Measurements from ENCODE around the gene LRFN4.

Gene LRFN4

GRCh38 chr11:66835768-66836405, 21.0 kb upstream of the LRFN4 start:
- H3K4me3 ChIP-seq (ENCODE audit: low read length): no peak overlapping the region
- H3K9me3 ChIP-seq (ENCODE audit: control insufficient read depth, low read depth, low read length): no peaks in the 10 kb centered on the region
- H3K27ac ChIP-seq (ENCODE audit: low read length): no peak overlapping the region
- no peaks in the 10 kb centered on the region for H3K27me3 ChIP-seq (ENCODE audit: control insufficient read depth, insufficient read depth, low read length)
- H3K4me1 ChIP-seq (ENCODE audit: control insufficient read depth, low read depth, low read length): no peaks in the 10 kb centered on the region
- H3K36me3 ChIP-seq (ENCODE audit: control insufficient read depth, low read depth, low read length): peaks cover 4% of the 10 kb centered on the region
- no peak overlapping the region for H3K9ac ChIP-seq (ENCODE audit: low read length)

DNA sequence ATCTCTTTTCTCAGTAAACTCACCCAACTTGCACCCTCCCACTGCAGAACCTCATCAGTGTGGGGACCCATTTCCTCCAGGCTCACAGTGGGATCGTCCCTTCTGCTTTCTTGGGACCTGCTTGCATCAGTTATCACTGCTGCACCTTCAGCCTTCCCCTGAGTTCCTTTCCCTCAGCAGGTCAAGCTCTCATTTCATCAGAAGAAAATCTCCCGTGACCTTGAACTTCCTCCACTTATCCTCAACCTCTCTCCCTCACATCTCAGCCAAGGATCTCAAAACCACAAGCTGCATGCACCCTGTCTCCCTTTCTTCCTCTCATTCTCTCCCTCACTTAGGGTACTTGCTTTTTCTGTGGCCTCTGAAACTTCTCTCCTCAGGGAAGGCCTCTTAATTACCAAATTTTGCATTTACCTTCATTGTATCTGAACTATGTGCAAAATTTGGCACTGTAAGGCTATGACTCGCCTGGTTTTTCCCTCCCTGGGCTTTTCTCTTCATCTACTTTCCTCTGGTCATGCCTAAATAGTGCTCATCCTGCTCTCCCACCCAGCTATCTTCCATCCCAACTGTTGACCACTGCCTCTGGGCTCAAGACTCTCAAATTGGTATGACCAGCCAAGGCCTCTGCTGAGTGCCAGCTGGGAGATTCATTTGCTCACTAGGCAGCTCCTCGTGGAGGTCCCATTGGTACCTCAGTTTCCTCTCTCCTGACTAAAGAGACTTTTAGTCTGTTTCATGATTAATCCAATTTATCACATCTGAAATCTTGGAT, 16.4 kb upstream of the LRFN4 start:
- Histone ChIP-seq H3K36me3 (ENCODE audit: control insufficient read depth, low read depth, low read length) (peaks cover 10% of the 10 kb centered on the region), H3K9me3 (ENCODE audit: control insufficient read depth, low read depth, low read length) (no peaks in the 10 kb centered on the region), H3K4me3 (ENCODE audit: low read length) (no peak overlapping the region), H3K9ac (ENCODE audit: low read length) (no peak overlapping the region), H3K27ac (ENCODE audit: low read length) (no peak overlapping the region), H3K4me1 (ENCODE audit: control insufficient read depth, low read depth, low read length) (peaks cover 8% of the 10 kb centered on the region), H3K27me3 (ENCODE audit: control insufficient read depth, insufficient read depth, low read length) (no peaks in the 10 kb centered on the region)

- peaks cover 23% of the 10 kb centered on the region for H3K36me3 ChIP-seq (ENCODE audit: control insufficient read depth, low read depth, low read length)
- no peak overlapping the region for H3K27ac ChIP-seq (ENCODE audit: low read length)
These were observed 15.0 kb upstream of the LRFN4 start for GRCh38 chr11:66841861-66842260.

DNA sequence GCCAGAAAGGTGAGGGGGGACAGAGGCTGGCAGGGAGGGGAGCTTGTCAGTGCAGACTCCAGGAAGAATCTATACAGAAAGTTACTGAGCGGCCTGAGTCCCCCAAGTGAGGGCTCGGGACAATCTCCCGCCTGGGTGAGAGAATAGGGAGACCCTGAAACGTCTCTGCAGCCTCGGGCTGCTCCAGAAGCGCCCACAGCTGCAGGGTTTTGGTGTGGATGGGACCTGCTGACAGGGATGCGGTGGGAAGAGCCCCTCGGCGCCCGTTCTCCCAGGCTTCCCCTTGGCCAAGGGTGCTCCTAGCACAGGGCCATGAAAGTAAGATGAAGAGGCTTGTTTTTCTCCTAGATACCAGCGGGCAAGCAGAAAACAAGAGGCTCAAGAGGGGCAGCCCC, 14.4 kb upstream of the LRFN4 start:
- Histone ChIP-seq H3K4me1 (ENCODE audit: control insufficient read depth, low read depth, low read length) (peaks cover 8% of the 10 kb centered on the region), H3K27ac (ENCODE audit: low read length) (no peak overlapping the region)

More at GRCh38 chr11:66841861-66842260, 15.0 kb upstream of the LRFN4 start:
- peak overlapping the region; percentile 83 for H3K9ac ChIP-seq (ENCODE audit: low read length)
- no peaks in the 10 kb centered on the region for H3K9me3 ChIP-seq (ENCODE audit: control insufficient read depth, low read depth, low read length)
- H3K4me1 ChIP-seq (ENCODE audit: control insufficient read depth, low read depth, low read length): peaks cover 8% of the 10 kb centered on the region
- H3K27me3 ChIP-seq (ENCODE audit: control insufficient read depth, insufficient read depth, low read length): no peaks in the 10 kb centered on the region
- H3K4me3 ChIP-seq (ENCODE audit: low read length): peak overlapping the region; percentile 88

DNA sequence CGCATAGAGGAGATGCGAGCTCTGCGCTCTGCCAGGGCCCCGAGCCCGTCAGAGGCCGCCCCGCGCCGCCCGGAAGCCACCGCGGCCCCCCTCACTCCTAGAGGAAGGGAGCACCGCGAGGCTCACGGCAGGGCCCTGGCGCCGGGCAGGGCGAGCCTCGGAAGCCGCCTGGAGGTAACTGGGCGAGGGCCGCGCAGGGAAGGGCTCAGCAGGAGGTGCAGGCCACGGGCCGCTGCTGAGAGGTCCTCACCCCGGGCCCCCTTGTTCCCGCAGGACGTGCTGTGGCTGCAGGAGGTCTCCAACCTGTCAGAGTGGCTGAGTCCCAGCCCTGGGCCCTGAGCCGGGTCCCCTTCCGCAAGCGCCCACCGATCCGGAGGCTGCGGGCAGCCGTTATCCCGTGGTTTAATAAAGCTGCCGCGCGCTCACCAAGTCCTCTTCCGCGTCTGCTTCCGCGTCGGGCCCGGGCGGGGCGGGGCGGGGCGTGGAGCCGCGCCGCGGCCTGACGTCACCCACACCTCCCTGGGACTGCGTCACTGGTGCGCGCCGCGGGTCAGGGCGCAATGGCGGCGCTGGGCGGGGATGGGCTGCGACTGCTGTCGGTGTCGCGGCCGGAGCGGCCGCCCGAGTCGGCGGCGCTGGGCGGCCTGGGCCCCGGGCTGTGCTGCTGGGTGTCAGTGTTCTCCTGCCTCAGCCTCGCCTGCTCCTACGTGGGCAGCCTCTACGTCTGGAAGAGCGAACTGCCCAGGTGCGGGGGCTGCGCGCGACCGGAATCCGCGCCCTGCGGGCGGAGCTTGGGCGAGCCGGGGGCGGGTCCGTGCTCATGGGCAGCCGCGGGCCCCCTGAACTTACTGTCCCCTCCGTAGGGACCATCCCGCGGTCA, 13.7 kb upstream of the LRFN4 start, which contains the start of gene RCE1:
TSS of gene RCE1 (plus strand) at position 546 of the 880 bp plus-strand sequence. CDS start at position 561, 15 bp downstream.
- H3K27ac ChIP-seq (ENCODE audit: low read length): no peak within 1 kb of the TSS
- peak within 1 kb of the TSS; percentile 88 for H3K4me3 ChIP-seq (ENCODE audit: low read length)
- H3K9me3 ChIP-seq (ENCODE audit: control insufficient read depth, low read depth, low read length): no peaks in the 10 kb centered on the region
- H3K4me1 ChIP-seq (ENCODE audit: control insufficient read depth, low read depth, low read length): peaks cover 8% of the 10 kb centered on the region
- H3K36me3 ChIP-seq (ENCODE audit: control insufficient read depth, low read depth, low read length): peaks cover 34% of the 10 kb centered on the region
- H3K9ac ChIP-seq (ENCODE audit: low read length): peak within 1 kb of the TSS; percentile 83
- no peaks in the 10 kb centered on the region for H3K27me3 ChIP-seq (ENCODE audit: control insufficient read depth, insufficient read depth, low read length)

More for the DNA sequence above, 14.4 kb upstream of the LRFN4 start:
- peak overlapping the region; percentile 88 for H3K4me3 ChIP-seq (ENCODE audit: low read length)
- peak overlapping the region; percentile 83 for H3K9ac ChIP-seq (ENCODE audit: low read length)
- H3K36me3 ChIP-seq (ENCODE audit: control insufficient read depth, low read depth, low read length): peaks cover 28% of the 10 kb centered on the region
- H3K27me3 ChIP-seq (ENCODE audit: control insufficient read depth, insufficient read depth, low read length): no peaks in the 10 kb centered on the region
- no peaks in the 10 kb centered on the region for H3K9me3 ChIP-seq (ENCODE audit: control insufficient read depth, low read depth, low read length)

DNA sequence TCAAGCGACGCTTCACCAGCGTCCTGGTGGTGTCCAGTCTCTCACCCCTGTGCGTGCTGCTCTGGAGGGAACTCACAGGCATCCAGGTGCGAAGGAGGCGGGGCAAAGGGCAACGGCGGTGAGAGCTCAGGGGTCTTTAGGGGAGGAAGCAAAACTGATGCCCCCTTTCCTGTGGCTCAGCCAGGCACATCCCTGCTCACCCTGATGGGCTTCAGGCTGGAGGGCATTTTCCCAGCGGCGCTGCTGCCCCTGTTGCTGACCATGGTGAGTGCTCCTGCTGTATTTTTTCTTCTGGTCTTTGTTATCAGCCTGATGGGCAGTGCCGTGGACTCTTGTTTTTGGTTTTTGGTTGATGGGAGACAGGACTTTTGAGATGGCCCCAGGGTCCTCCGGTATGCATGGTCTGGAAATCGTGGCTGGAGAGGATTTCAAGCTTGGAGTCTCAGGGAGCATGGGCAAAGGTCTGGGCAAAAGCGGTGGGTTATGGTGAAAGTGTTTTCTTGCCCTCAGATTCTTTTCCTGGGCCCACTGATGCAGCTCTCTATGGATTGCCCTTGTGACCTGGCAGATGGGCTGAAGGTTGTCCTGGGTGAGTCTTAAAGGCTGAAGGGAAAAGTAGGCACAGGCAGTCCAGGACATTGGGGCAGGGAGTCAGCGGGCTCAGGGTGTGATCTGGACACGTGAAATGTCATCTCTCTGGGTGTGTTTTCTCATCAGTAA, 12.9 kb upstream of the LRFN4 start:
- no peaks in the 10 kb centered on the region for H3K9me3 ChIP-seq (ENCODE audit: control insufficient read depth, low read depth, low read length)
- peak overlapping the region; percentile 88 for H3K4me3 ChIP-seq (ENCODE audit: low read length)
- no peaks in the 10 kb centered on the region for H3K27me3 ChIP-seq (ENCODE audit: control insufficient read depth, insufficient read depth, low read length)
- peaks cover 35% of the 10 kb centered on the region for H3K36me3 ChIP-seq (ENCODE audit: control insufficient read depth, low read depth, low read length)
- H3K4me1 ChIP-seq (ENCODE audit: control insufficient read depth, low read depth, low read length): peaks cover 8% of the 10 kb centered on the region
- no peak overlapping the region for H3K27ac ChIP-seq (ENCODE audit: low read length)
- peak overlapping the region; percentile 83 for H3K9ac ChIP-seq (ENCODE audit: low read length)

DNA sequence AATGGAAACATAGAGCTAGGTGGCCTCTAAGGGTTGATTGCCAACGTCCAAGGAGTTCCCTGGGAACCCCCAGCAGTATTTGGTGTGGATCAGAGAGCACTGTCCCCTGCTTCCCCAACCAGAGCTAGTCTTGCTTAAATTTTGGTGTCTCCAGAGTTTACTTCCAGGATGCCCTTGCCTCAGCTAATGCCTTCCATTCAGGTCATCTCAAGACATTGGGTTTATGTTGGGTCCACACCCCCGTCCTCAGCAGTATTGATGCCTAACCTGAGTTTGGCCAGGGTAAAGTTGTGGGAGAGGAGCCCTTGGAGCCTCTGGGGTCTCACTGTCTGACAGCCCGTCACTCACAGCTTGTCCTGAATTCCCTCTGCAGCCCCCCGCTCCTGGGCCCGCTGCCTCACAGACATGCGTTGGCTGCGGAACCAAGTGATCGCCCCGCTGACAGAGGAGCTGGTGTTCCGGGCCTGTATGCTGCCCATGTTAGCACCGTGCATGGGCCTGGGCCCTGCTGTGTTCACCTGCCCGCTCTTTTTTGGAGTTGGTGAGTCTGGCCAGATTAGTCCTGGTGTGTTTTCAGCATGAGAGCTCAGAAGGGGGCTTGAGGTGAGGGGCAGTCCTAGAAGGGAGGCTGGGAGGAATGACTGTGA, 12.2 kb upstream of the LRFN4 start:
- Histone ChIP-seq H3K9me3 (ENCODE audit: control insufficient read depth, low read depth, low read length) (no peaks in the 10 kb centered on the region), H3K27ac (ENCODE audit: low read length) (no peak overlapping the region), H3K27me3 (ENCODE audit: control insufficient read depth, insufficient read depth, low read length) (no peaks in the 10 kb centered on the region), H3K9ac (ENCODE audit: low read length) (no peak overlapping the region), H3K36me3 (ENCODE audit: control insufficient read depth, low read depth, low read length) (peaks cover 31% of the 10 kb centered on the region), H3K4me1 (ENCODE audit: control insufficient read depth, low read depth, low read length) (peaks cover 8% of the 10 kb centered on the region), H3K4me3 (ENCODE audit: low read length) (peak overlapping the region; percentile 88)

- H3K9ac ChIP-seq (ENCODE audit: low read length): no peak overlapping the region
- no peaks in the 10 kb centered on the region for H3K9me3 ChIP-seq (ENCODE audit: control insufficient read depth, low read depth, low read length)
- H3K4me1 ChIP-seq (ENCODE audit: control insufficient read depth, low read depth, low read length): peaks cover 8% of the 10 kb centered on the region
- no peak overlapping the region for H3K27ac ChIP-seq (ENCODE audit: low read length)
- H3K27me3 ChIP-seq (ENCODE audit: control insufficient read depth, insufficient read depth, low read length): no peaks in the 10 kb centered on the region
- peaks cover 31% of the 10 kb centered on the region for H3K36me3 ChIP-seq (ENCODE audit: control insufficient read depth, low read depth, low read length)
- no peak overlapping the region for H3K4me3 ChIP-seq (ENCODE audit: low read length)
These were observed 11.6 kb upstream of the LRFN4 start for GRCh38 chr11:66845143-66845875.

- no peak overlapping the region for H3K4me3 ChIP-seq (ENCODE audit: low read length)
- H3K36me3 ChIP-seq (ENCODE audit: control insufficient read depth, low read depth, low read length): peaks cover 31% of the 10 kb centered on the region
- peaks cover 8% of the 10 kb centered on the region for H3K4me1 ChIP-seq (ENCODE audit: control insufficient read depth, low read depth, low read length)
- no peak overlapping the region for H3K9ac ChIP-seq (ENCODE audit: low read length)
- H3K27me3 ChIP-seq (ENCODE audit: control insufficient read depth, insufficient read depth, low read length): no peaks in the 10 kb centered on the region
- no peak overlapping the region for H3K27ac ChIP-seq (ENCODE audit: low read length)
- no peaks in the 10 kb centered on the region for H3K9me3 ChIP-seq (ENCODE audit: control insufficient read depth, low read depth, low read length)
These were observed 11.0 kb upstream of the LRFN4 start for GRCh38 chr11:66845876-66846212.

DNA sequence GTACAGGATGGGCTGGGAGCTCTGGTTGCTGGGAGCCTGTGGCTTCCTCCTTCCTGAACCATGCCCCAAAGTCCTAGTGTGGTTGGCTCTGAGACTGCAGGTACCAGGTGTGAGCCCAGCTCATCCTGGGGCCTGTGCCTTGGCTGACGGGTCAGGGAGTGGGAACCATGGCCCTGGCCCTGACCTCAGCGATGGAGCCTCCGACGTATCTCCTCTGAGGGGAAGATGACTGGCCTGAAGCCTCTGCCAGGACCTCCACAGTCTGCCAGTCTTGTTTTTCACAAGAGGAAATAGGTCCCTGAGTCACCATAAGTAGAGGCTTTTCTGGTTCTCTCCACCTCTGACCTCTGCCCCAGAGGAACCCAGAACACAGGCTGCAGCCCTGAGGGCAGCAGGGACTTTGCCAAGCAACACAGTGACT, 10.2 kb upstream of the LRFN4 start:
- no peaks in the 10 kb centered on the region for H3K27me3 ChIP-seq (ENCODE audit: control insufficient read depth, insufficient read depth, low read length)
- H3K4me1 ChIP-seq (ENCODE audit: control insufficient read depth, low read depth, low read length): peaks cover 8% of the 10 kb centered on the region
- H3K9ac ChIP-seq (ENCODE audit: low read length): no peak overlapping the region
- H3K4me3 ChIP-seq (ENCODE audit: low read length): no peak overlapping the region
- H3K36me3 ChIP-seq (ENCODE audit: control insufficient read depth, low read depth, low read length): peaks cover 31% of the 10 kb centered on the region
- no peak overlapping the region for H3K27ac ChIP-seq (ENCODE audit: low read length)
- no peaks in the 10 kb centered on the region for H3K9me3 ChIP-seq (ENCODE audit: control insufficient read depth, low read depth, low read length)

All from iPS-18a (cell line).